ENCODE data around the gene C21orf91. TPM values are rescaled to one million over a fixed set of nuclear protein-coding genes. Genes with fewer than 3 reads are reported as not detected.

Gene C21orf91
- total RNA-seq, 1 donor from 2014 or later = 15.1 TPM

GRCh38 chr21:17828223-17828622, 9.1 kb upstream of the C21orf91 start:
- no peaks in the 10 kb centered on the region for H3K27me3 Mint-ChIP-seq (ENCODE audit: low read depth)
- H3K4me3 Mint-ChIP-seq (ENCODE audit: unreplicated experiment) = no peak overlapping the region
- DNase-seq (ENCODE audit: low spot score) = no peak
- H3K4me1 Mint-ChIP-seq (ENCODE audit: low read depth) = peaks cover 39% of the 10 kb centered on the region
- no peaks in the 10 kb centered on the region for H3K36me3 Mint-ChIP-seq (ENCODE audit: low read depth)
- no peaks in the 10 kb centered on the region for H3K9me3 Mint-ChIP-seq (ENCODE audit: low read depth)
- no peak for TF ChIP-seq CTCF (IDR thresholded peaks at IDR 0.05)
- H3K27ac Mint-ChIP-seq (ENCODE audit: unreplicated experiment) = peak overlapping the region; percentile 84

- no peak for TF ChIP-seq CTCF (IDR thresholded peaks at IDR 0.05)
- H3K4me1 Mint-ChIP-seq (ENCODE audit: low read depth) = peaks cover 25% of the 10 kb centered on the region
- no peak overlapping the region for H3K4me3 Mint-ChIP-seq (ENCODE audit: unreplicated experiment)
- H3K27me3 Mint-ChIP-seq (ENCODE audit: low read depth) = no peaks in the 10 kb centered on the region
- DNase-seq (ENCODE audit: low spot score) = no peak
- no peaks in the 10 kb centered on the region for H3K9me3 Mint-ChIP-seq (ENCODE audit: low read depth)
- H3K36me3 Mint-ChIP-seq (ENCODE audit: low read depth) = no peaks in the 10 kb centered on the region
- H3K27ac Mint-ChIP-seq (ENCODE audit: unreplicated experiment) = no peak overlapping the region
These were observed 4.7 kb upstream of the C21orf91 start for GRCh38 chr21:17823846-17824245.

GRCh38 chr21:17821121-17821520, 2.0 kb upstream of the C21orf91 start:
- no peaks in the 10 kb centered on the region for H3K9me3 Mint-ChIP-seq (ENCODE audit: low read depth)
- H3K27ac Mint-ChIP-seq (ENCODE audit: unreplicated experiment) = no peak overlapping the region
- DNase-seq (ENCODE audit: low spot score) = no peak
- peaks cover 25% of the 10 kb centered on the region for H3K4me1 Mint-ChIP-seq (ENCODE audit: low read depth)
- TF ChIP-seq CTCF (IDR thresholded peaks at IDR 0.05) = no peak
- H3K36me3 Mint-ChIP-seq (ENCODE audit: low read depth) = no peaks in the 10 kb centered on the region
- H3K27me3 Mint-ChIP-seq (ENCODE audit: low read depth) = no peaks in the 10 kb centered on the region
- no peak overlapping the region for H3K4me3 Mint-ChIP-seq (ENCODE audit: unreplicated experiment)

GRCh38 chr21:17819877-17820229, 697 bp upstream of the C21orf91 start:
- Mint-ChIP-seq H3K4me3 (ENCODE audit: unreplicated experiment) (peak overlapping the region; percentile 88), H3K9me3 (ENCODE audit: low read depth) (no peaks in the 10 kb centered on the region), H3K36me3 (ENCODE audit: low read depth) (no peaks in the 10 kb centered on the region), H3K27me3 (ENCODE audit: low read depth) (no peaks in the 10 kb centered on the region), H3K4me1 (ENCODE audit: low read depth) (peaks cover 21% of the 10 kb centered on the region), H3K27ac (ENCODE audit: unreplicated experiment) (peak overlapping the region; percentile 97)
- no peak for DNase-seq (ENCODE audit: low spot score)
- TF ChIP-seq CTCF (IDR thresholded peaks at IDR 0.05) = no peak

- Mint-ChIP-seq H3K9me3 (ENCODE audit: low read depth) (no peaks in the 10 kb centered on the region), H3K4me3 (ENCODE audit: unreplicated experiment) (peak overlapping the region; percentile 88), H3K27me3 (ENCODE audit: low read depth) (no peaks in the 10 kb centered on the region), H3K36me3 (ENCODE audit: low read depth) (peaks cover 5% of the 10 kb centered on the region), H3K27ac (ENCODE audit: unreplicated experiment) (peak overlapping the region; percentile 70), H3K4me1 (ENCODE audit: low read depth) (peaks cover 14% of the 10 kb centered on the region)
- no peak for TF ChIP-seq CTCF (IDR thresholded peaks at IDR 0.05)
- no peak for DNase-seq (ENCODE audit: low spot score)
These were observed 706 bp downstream of the C21orf91 start for GRCh38 chr21:17818186-17819113.
